ENCODE measurements around the gene CDC42EP1. TPM values are rescaled to one million over a fixed set of nuclear protein-coding genes. Genes with fewer than 3 reads are reported as not detected.

CDC42EP1 gene, protein sequence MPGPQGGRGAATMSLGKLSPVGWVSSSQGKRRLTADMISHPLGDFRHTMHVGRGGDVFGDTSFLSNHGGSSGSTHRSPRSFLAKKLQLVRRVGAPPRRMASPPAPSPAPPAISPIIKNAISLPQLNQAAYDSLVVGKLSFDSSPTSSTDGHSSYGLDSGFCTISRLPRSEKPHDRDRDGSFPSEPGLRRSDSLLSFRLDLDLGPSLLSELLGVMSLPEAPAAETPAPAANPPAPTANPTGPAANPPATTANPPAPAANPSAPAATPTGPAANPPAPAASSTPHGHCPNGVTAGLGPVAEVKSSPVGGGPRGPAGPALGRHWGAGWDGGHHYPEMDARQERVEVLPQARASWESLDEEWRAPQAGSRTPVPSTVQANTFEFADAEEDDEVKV
- total RNA-seq (not detected), total RNA-seq (0 to 1.8 (median 0.07) reads per million in 172 experiments)
- 0.81 TPM for polyA plus RNA-seq (2013, experiment 1 of 2)
- polyA plus RNA-seq (2013, experiment 2 of 2) = 1.7 TPM

- intact Hi-C loops (cut with DNase I, micrococcal nuclease) = no loop called here
Measured at GRCh38 chr22:37559901-37560607, at the start of gene CDC42EP1. Gene CDC42EP1, plus strand, starts transcription at chr22:37560480. Its CDS starts 5,870 bp downstream, at chr22:37566350.

GRCh38 chr22:37511395-37512104, 48.7 kb upstream of the CDC42EP1 start:
- POLR2A ChIA-PET = no interaction called here

More at GRCh38 chr22:37559901-37560607, at the start of gene CDC42EP1:
- Histone ChIP-seq H3K4me1 (ENCODE audit: insufficient read depth, low read length) (peaks cover 21% of the 10 kb centered on the region), H3K27me3 (ENCODE audit: control insufficient read depth in 1 of 2, insufficient read depth in 2 of 2, low read length in 2 of 2) (peaks cover 26 to 45% of the 10 kb centered on the region in 2 experiments), H3K27ac (ENCODE audit: low read depth in 1 of 2, low read length in 2 of 2) (no peak within 1 kb of the TSS), H3K9me3 (ENCODE audit: control insufficient read depth in 1 of 2, insufficient read depth in 1 of 2, low read length in 2 of 2) (peaks cover 0 to 15% of the 10 kb centered on the region in 2 experiments), H3K4me3 (ENCODE audit: low read length) (peak within 1 kb of the TSS; percentile 26), H3K36me3 (ENCODE audit: insufficient read depth, low read length) (no peaks in the 10 kb centered on the region)
- POLR2A ChIA-PET = no interaction called here
- CTCF ChIA-PET = no interaction called here
- peak within 1 kb of the TSS; percentile 66 for H3K4me3 Mint-ChIP-seq
- peaks cover 69% of the 10 kb centered on the region for H3K27me3 Mint-ChIP-seq
- no peak within 1 kb of the TSS for H3K27ac Mint-ChIP-seq
- TF ChIP-seq, protein P1, sequence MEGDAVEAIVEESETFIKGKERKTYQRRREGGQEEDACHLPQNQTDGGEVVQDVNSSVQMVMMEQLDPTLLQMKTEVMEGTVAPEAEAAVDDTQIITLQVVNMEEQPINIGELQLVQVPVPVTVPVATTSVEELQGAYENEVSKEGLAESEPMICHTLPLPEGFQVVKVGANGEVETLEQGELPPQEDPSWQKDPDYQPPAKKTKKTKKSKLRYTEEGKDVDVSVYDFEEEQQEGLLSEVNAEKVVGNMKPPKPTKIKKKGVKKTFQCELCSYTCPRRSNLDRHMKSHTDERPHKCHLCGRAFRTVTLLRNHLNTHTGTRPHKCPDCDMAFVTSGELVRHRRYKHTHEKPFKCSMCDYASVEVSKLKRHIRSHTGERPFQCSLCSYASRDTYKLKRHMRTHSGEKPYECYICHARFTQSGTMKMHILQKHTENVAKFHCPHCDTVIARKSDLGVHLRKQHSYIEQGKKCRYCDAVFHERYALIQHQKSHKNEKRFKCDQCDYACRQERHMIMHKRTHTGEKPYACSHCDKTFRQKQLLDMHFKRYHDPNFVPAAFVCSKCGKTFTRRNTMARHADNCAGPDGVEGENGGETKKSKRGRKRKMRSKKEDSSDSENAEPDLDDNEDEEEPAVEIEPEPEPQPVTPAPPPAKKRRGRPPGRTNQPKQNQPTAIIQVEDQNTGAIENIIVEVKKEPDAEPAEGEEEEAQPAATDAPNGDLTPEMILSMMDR (IDR thresholded peaks at IDR 0.05) = no peak
- peaks cover 21% of the 10 kb centered on the region for H3K4me1 Mint-ChIP-seq (ENCODE audit: low read depth)
- no peaks in the 10 kb centered on the region for H3K9me3 Mint-ChIP-seq
- DNase-seq (no peak), ATAC-seq (ENCODE audit: poor library complexity) (peak; percentile 24)
- H3K36me3 Mint-ChIP-seq (ENCODE audit: low read depth) = no peaks in the 10 kb centered on the region

GRCh38 chr22:37514526-37515051, 45.7 kb upstream of the CDC42EP1 start:
- Mint-ChIP-seq H3K27ac (no peak overlapping the region), H3K27me3 (peaks cover 7% of the 10 kb centered on the region), H3K4me3 (no peak overlapping the region), H3K9me3 (no peaks in the 10 kb centered on the region), H3K4me1 (ENCODE audit: low read depth) (peaks cover 6% of the 10 kb centered on the region), H3K36me3 (ENCODE audit: low read depth) (no peaks in the 10 kb centered on the region)
- Histone ChIP-seq H3K9me3 (ENCODE audit: control insufficient read depth in 1 of 2, insufficient read depth in 1 of 2, low read length in 2 of 2) (no peaks in the 10 kb centered on the region), H3K4me3 (ENCODE audit: low read length) (no peak overlapping the region), H3K27me3 (ENCODE audit: control insufficient read depth in 1 of 2, insufficient read depth in 2 of 2, low read length in 2 of 2) (peaks cover 2 to 11% of the 10 kb centered on the region in 2 experiments), H3K27ac (ENCODE audit: low read depth in 1 of 2, low read length in 2 of 2) (no peak overlapping the region), H3K4me1 (ENCODE audit: insufficient read depth, low read length) (peaks cover 8% of the 10 kb centered on the region), H3K36me3 (ENCODE audit: insufficient read depth, low read length) (no peaks in the 10 kb centered on the region)
- intact Hi-C loops (cut with DNase I, micrococcal nuclease) = no loop called here
- TF ChIP-seq, protein P1 (IDR thresholded peaks at IDR 0.05) = no peak
- ChIA-PET POLR2A (no interaction called here), CTCF (no interaction called here)
- ATAC-seq (ENCODE audit: poor library complexity) = no peak
- no peak for DNase-seq

More at GRCh38 chr22:37511395-37512104, 48.7 kb upstream of the CDC42EP1 start:
- Histone ChIP-seq H3K36me3 (ENCODE audit: insufficient read depth, low read length) (no peaks in the 10 kb centered on the region), H3K4me3 (ENCODE audit: low read length) (no peak overlapping the region), H3K9me3 (ENCODE audit: control insufficient read depth in 1 of 2, insufficient read depth in 1 of 2, low read length in 2 of 2) (no peaks in the 10 kb centered on the region), H3K4me1 (ENCODE audit: insufficient read depth, low read length) (no peaks in the 10 kb centered on the region), H3K27me3 (ENCODE audit: control insufficient read depth in 1 of 2, insufficient read depth in 2 of 2, low read length in 2 of 2) (no peaks in the 10 kb centered on the region), H3K27ac (ENCODE audit: low read depth in 1 of 2, low read length in 2 of 2) (no peak overlapping the region)
- Mint-ChIP-seq H3K4me1 (ENCODE audit: low read depth) (no peaks in the 10 kb centered on the region), H3K27me3 (no peaks in the 10 kb centered on the region), H3K36me3 (ENCODE audit: low read depth) (no peaks in the 10 kb centered on the region), H3K27ac (no peak overlapping the region), H3K4me3 (no peak overlapping the region), H3K9me3 (no peaks in the 10 kb centered on the region)
- ATAC-seq (ENCODE audit: poor library complexity) (no peak), DNase-seq (no peak)
- intact Hi-C loops (cut with DNase I, micrococcal nuclease) = no loop called here
- CTCF ChIA-PET = no interaction called here
- TF ChIP-seq, protein P1 (IDR thresholded peaks at IDR 0.05) = no peak
